Endothelial cell of umbilical vein (primary cell): ENCODE measurements around the gene GPD1.

Source experiments
- EZH2 ChIP-seq: IDR thresholded peaks from 2 replicates; pipeline ENCODE4 v1.6.1; 2012; ENCODE audit warnings: borderline replicate concordance, low read depth, mild to moderate bottlenecking, moderate library complexity, low read length, inconsistent platforms; ENCODE audit not compliant: severe bottlenecking
- MYC ChIP-seq: IDR thresholded peaks from one replicate; pipeline ENCODE4 v1.6.1; 2011; ENCODE audit warnings: mild to moderate bottlenecking, low read depth, low read length
- POLR2A ChIP-seq: IDR thresholded peaks from 2 replicates; pipeline ENCODE4 v1.6.1; 2012; ENCODE audit warnings: low read depth, mild to moderate bottlenecking, control low read depth, low read length
- TF ChIP-seq, protein P1 (sequence below), 2 donors: IDR thresholded peaks; 1 replicate in 1 of 2; 2 replicates in 1 of 2; pipeline ENCODE4 v1.5.1; 2011; ENCODE audit warnings: low read length in 2 of 2, mild to moderate bottlenecking in 2 of 2, moderate library complexity in 2 of 2, control low read depth in 1 of 2, inconsistent platforms in 1 of 2, low read depth in 1 of 2; ENCODE audit not compliant: insufficient read depth in 1 of 2; ENCODE audit errors: extremely low read depth in 1 of 2

GRCh38 chr12:50073206-50073605 lies 30.6 kb upstream of the GPD1 start:
- TF ChIP-seq, protein P1, sequence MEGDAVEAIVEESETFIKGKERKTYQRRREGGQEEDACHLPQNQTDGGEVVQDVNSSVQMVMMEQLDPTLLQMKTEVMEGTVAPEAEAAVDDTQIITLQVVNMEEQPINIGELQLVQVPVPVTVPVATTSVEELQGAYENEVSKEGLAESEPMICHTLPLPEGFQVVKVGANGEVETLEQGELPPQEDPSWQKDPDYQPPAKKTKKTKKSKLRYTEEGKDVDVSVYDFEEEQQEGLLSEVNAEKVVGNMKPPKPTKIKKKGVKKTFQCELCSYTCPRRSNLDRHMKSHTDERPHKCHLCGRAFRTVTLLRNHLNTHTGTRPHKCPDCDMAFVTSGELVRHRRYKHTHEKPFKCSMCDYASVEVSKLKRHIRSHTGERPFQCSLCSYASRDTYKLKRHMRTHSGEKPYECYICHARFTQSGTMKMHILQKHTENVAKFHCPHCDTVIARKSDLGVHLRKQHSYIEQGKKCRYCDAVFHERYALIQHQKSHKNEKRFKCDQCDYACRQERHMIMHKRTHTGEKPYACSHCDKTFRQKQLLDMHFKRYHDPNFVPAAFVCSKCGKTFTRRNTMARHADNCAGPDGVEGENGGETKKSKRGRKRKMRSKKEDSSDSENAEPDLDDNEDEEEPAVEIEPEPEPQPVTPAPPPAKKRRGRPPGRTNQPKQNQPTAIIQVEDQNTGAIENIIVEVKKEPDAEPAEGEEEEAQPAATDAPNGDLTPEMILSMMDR (IDR thresholded peaks at IDR 0.05; ENCODE audit: extremely low read depth in 1 of 2, insufficient read depth in 1 of 2, low read depth in 1 of 2, low read length in 2 of 2) = no peak
- TF ChIP-seq MYC (no peak), EZH2 (no peak), POLR2A (no peak)
